HG03571 (cell line): ENCODE measurements around the gene CCM2.

ENCODE experiments used
- ATAC-seq: cut with Tn5 transposase; IDR thresholded peaks from one replicate; pipeline ENCODE4 v1.9.1; 2021; ENCODE audit not compliant: unreplicated experiment

CCM2 gene

DNA sequence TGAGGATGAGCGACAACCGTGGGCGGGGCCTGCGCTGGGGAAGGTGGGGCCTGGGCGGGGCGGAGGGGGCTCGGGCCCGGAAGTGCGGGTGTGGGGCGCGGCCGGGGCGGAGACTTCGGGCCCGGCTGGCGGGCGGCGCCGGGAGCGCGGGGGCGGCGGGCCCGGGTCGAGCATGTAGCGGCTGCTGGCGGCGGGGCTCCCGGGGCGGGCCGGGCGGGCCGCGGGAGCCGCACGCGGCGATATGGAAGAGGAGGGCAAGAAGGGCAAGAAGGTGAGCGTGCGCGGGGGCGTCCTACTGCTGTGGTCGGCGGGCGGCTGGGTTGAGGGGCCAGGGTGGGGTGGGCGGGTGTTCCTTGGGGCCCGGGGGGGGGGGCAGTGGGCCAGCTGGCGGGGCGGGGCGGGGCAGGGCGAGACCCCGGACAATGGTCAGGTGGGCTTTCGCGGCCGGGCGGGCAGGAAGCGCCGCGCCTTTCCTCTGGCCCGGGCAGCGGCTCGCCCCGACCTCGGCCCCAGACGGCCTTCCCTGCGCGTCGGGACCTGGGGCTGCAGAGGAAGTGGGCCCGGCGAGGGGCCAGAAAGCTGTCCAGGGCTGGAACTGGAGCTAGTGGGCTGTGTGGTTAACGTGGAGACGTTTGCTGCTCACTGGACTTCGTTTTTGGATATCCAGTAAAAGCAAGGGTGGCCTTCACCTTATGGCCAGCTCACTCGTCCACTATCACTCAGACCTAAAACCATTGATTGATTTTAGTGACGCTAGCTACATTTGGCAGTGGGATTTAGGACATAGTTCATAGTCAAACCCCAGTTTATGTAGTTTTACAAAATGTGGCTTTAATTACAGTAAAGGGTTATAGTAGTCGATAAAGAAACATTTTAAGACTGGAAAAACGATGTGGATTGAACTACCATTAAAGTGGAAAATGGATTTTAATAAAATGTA is at the start of gene CCM2:
TSS of gene CCM2 (plus strand) at position 109 of the 940 bp plus-strand sequence. CDS start at position 242, 133 bp downstream.
- no peak for ATAC-seq

DNA sequence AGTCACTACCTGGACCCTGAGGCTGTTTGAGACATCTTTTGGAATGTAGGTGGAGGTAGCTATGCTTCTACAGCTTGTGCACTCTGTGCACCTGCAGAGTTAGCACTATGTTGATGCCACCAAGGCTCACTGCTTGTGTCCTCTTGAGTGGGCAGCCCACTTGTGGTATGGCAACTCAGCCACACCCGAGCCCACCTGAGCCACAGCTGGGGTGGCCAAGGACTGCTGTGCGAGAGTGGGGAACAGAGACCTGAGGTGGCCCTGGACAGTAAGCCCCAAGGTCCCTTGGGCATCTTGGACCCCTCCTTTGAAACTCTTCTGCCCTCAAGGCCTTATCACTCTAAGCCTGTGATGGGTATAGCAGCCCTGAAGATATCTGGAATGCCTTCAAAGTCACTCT is 46.8 kb upstream of the CCM2 start:
- no peak for ATAC-seq

DNA sequence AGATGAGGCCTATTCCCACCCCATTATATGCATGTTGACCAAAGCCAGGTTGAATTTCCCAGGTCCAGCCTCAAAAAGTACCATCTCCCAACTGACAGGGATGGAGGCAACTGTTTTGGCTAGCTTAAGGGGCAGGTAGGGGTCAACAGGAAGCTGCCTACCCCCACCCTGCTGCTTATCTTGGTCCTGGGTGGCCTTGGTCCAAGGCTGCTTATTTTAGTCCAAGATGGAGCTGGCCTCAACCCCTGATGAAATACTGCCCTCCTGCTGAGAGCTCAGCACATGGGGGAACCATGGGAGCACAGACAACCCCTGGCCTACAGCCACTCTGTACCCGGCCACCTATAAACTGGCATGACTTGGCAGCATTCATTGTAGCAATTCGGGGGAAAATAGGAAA is 44.3 kb upstream of the CCM2 start:
- ATAC-seq = no peak

DNA sequence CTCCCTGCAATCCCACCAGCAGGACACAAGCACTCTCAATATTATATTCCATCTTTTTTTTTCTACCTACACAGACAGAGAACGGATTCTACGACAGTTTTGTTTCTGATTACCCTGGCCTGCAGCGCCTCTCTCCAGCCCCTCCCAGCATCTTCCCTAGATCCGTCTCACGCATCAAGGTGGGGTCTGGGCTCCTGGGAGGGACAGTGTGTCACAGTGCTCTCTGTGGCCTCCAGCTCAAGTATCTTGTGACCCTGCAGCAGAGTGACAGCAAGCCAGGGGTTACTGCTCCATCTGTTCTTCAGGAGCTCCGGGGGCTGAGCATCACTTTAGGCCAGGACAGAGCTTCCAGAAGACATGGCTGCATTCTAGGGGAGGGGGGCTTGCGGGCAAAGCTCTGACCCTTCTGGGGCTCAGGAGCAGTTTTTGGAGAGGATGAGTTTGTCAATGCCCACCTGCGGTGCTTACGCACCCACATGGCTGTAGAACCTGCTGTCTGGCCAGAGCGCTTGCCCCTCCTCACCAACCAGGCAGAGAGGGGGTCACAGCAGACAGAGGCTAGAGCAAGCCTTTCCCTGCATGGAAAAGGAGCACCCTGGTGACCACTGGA is 43.7 kb upstream of the CCM2 start:
- no peak for ATAC-seq

DNA sequence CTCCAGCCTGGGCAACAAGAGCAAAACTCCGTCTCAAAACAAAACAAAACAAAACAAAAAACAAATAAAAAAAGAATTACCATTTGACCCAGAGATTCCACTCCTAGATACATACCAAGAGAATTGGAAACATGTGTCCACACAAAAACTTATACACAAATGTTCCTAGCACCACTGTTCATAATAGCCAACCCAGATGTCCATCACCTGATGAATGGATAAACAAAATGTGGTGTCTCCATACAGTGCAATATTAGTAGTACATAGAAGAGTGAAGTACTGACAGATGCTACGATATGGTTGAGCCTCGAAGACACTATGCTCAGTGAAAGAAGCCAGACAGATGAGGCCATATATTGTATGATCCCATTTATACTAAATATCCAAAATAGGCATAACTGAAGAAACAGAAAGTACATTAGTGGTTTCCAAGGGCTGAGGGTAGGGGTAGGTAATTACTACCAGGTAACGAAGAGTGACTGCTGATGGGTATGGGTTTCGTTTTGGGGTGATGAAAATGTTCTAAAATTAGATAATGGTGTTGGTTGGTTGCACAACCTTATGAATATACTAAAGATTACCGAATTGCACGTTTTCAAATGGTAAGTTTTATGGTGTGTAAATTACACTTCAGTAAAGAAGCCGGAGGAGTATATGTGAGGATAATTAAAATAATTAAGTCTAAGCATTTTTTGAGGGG is 41.2 kb upstream of the CCM2 start:
- ATAC-seq = no peak

DNA sequence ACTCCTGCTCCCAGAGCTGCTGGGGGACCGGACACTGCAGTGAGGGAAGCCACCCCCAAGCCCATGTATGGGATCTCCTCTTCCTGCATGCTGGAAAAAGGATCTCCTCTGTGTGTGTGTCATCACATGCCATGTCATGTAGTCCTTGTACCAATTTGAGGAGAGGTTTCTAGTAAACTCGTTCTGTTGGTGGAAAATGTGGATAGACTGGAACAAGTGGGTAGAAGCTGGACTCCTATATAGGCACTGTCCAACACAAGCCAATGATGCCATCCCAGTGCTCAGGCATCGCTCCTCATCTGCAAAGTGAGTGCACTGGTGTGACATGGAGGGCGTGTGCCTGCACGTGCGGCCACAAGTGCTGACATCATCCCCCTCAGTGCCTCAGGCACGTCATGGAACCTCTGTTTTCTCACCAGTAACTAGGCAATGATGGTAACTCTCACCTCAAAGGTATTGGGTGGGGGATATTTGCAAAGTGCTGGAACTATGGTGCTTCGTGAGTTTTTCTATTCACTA is 40.5 kb upstream of the CCM2 start:
- ATAC-seq = no peak

DNA sequence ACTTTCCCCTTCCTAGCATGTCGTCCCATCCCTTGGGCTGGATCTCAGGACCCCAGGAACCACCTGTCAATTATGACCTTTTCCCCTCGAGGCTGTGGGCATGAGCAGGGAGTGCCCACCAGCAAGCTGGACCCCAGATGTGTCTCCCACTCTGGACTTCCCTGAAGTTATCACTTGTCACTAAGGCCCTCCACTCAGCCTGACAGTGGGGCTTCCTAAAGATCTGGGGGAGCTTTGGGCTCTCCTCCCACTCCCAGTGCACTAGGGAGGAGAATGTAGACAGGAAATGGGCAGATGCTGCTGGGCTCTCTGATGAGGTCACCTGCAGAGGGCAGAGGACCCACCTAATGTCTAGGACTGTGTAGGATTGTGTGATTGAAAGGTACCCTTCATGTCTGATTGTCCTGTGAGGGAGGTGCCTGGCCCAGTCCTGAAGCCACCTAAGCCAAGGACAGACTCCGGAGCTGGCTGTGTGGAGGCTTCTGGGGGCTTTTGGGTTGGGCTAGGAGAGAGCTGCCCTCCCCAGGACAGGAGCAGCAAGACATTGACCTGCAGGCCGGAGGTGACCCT is 39.9 kb upstream of the CCM2 start:
- no peak for ATAC-seq

DNA sequence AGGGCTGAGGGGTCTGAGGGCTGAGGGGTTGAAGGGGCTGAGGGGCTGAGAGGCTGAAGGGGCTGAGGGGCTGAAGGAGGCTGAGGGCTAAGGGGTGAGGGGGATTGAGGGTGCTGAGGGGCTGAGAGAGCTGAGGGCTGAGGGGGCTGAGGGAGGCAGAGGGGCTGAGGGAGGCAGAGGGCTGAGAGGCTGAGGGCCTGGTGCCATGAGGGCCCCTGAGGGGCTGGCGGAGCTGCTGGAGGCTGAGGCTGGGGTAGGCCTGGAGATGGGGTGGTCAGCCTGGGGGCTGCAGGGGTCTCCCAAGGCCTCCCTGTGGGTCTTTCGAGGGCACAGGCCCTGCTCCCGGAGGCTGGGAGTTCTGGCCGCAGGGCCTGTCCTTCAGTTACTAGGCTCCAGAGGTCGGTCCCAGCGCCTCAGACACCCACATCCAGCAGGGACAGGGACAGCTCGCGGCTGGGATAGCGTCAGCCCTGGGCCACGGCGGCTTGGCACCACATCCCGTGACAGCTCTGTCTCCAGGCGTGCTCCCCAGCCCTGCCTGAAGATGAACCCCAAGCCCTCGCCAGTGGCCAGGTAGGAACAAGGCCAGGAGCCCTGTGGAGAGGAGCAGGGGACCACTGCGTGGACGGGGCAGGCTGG is 38.0 kb upstream of the CCM2 start:
- ATAC-seq = no peak

DNA sequence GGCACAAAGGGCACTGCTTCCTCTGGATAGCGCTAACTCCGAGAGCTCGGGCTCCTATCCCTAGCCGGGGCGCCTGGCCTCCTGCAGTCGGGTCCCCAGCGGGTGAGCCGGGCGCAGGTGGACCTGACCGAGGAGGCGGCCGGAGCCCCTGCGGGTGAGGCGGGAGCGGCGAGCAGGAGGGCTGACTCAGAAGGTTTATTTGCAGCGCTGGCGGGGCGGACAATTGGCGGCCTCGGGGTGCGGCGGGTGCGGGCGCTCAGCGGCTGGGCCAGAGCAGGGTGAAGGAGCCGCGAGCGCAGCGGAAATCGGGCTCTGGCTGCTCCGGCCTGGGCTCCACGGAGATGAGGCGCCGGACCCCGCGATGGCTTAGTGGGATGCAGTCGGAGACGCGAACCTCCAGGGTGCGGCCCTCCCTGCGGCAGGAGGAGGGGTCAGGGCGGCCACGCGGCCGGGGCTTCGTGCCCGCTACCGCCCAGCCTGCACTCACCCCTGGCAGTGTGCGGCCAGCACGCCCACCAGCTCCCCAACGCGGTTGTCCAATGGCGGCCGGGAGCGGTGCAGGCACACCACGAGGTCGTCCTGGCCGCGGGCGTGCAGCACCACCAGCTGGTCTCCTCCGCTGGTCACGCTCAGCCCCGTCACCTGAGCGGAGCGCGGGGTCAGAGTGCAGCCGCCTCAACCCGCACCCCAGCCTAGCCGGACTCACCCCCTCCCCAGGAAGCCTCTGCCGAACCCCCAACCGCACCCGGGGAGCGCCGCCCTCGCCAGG is 37.3 kb upstream of the CCM2 start:
- ATAC-seq = no peak

DNA sequence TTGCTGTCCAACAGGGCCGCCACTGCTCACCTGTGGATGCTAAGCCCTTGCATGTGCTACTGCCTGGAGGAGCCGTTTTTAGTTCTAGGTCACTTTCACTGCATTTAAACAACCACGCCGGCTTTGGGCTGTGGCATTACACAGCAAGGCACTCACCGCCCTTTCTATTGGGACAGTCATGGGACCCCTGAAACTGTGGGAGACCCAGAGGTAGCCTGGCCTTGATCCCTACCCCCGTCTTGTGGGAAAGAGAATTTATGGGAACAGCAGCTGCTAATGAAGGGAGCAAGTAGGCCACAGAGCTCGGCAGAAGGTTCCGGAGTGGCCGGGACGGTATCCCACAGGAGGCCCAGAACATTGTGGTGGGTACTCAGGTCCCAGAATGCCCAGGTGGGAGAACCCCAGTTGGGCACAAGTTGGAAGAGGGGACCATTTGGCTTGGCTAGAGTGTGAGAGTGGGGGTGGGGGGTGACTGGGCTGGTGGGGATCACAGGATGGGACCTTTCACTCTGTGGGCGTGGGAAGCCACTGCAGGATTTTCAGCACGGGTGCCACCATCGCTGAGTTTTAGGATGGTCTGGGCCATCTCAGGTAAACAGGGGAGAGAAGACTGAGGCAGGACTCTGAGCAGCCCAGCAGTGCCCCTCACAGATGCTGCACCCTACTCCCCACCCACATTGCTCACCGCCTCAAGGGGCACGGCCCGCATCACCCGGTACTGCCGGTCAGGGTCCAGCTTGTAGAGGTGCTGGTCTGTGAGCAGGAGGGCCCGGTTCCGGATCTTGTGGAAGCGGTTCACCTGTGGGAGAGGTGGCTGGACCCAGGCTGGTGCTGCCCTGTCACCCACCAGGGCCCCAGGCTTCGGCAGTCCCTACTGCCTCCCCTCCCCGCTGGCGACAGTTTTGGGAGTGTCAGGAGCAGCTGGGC is 36.4 kb upstream of the CCM2 start:
- no peak for ATAC-seq

DNA sequence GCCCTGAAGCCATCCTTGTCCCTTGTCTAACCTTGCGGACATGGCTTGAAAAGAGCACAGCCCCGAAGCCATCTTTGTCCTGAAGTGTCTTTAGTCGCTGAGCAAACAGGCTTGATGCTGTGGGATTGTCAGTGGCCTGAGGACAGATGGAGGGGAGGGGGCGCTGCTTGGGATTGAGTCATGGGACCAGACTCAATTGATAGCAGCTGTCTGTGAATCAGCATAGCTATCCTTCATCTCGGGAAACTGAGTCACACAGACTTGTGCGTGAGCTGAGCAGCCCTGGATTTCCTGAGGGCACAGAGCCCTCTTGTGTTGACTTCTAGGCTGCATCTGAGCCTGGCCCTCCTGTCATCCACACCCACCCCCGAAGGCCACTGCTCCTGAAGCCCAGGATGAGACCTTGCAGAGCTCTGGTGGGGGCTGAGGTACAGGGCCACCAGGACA is 35.6 kb upstream of the CCM2 start:
- ATAC-seq = no peak

DNA sequence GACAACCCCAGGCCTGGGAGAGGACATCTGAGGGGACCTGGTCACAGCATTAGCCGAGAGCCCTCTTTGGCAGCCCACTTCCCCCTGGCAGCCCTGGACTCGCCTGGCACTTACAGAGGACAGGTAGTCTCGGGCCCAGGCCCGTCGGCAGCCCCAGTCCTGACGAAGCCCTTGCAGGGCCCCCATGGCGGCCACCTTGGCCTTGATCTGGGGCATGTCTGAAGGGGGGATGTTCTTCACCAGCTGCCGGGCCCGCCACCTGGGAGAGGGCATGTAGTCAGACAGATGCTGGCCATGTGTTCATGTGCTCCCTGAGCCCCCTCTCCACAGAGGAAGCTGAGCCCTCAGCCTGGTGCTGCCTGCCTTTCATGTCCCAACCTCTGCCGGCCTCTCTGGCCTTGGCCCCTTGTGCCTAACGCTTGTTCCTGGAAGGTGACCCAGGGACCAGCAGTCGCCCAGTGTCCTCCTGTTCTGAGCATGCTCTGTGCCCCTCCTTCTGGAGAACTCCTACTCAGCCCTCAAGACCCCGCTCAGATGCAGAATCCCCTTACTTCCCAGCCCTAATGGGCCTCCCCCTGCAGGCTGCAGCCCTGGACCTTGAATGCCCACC is 35.1 kb upstream of the CCM2 start:
- no peak for ATAC-seq

DNA sequence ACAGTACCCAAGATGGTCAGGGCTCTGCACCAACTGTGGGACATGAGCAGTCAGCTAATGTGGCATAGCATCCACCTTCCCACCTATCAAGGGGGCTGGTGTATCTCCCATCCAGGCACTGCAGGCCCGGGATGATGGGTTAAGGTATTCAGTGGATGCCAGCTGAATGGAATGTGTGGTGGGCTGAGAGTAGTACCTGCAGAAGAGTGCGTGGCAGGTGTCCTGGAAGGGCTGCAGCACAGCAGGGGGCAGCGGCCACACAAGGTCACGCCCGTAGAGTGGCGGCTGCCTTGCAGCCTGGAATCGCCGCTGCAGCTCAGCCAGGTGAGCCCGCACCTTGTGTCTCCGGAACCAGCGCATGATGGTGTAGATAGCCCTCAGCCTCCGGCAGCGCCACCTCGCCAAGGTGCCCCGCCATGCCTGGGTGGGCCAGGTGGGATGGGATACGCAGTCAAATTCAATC is 34.5 kb upstream of the CCM2 start:
- no peak for ATAC-seq

DNA sequence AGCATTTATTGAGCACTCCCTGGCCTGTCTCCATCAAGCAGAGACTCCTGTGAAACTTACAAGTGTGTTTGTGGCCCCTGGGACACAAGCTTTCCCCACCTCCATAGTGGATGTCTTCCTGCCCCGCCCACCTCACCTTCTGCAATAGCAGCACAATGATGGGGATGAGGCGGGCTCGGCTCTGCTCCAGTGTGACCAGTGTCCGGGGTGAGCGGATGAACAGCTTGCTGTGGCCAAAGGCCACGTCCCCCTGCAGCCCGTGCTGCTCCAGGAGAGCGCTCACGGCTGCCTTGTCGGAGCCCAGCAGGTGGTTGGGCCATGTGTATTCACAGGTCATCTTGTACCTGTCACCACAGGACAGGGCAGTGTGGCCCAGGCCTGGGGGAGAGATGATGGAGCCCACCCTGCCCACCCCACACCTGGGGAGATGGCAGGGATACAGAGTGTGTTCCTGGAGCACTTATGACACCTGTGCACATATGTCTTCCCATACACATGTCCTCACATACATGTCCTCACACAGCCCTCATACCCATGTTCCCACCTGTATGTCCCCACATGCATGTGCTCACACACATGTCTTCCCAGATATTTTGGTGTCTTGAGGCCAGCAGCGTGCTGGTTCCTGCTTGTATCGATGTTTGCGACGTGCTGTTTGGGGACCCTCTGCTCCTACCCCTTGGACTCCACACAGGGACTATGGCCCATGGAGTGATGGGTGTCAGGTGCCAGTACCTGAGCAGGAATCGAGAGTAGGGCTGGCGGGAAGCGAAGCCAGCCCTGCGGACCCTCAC is 33.9 kb upstream of the CCM2 start:
- ATAC-seq = no peak

DNA sequence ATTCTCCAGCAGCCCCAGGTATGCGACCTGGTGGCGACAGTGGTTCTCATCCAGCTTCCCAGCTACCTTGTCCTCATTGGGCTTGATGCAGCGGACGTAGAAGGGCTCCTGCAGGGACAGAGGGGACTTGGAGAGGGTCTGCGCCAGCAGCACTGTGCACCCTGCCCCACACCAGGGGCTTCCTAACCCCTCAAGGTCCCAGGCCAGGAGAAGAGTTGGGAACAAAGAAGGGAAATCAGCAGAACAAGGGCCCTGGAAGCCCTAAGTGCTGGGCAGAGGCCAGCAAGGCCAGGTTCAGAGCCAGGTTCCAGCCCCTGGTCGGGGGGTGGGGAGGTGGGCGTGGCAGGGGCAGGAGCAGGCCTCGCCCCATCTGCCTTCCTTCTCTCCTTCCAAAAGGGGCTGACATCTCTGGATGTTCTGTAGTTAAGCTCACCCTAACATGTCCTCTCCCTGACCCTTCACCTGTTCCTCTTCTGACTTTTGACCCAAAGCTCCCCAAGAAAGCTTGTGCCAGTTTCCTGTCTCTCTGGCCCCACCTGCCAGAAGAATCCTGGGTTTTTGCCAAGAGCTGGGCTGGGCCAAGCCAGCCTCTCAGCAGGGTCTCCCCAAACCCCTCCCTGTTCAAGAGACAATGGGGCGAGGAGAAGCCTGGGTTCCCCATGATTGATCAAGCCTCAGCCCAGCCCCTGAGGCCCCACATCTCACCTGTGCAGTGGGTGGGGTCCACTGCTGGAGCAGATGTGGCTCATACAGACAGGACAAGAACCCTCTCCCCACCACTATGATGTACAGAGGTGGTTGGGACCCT is 33.1 kb upstream of the CCM2 start:
- no peak for ATAC-seq

DNA sequence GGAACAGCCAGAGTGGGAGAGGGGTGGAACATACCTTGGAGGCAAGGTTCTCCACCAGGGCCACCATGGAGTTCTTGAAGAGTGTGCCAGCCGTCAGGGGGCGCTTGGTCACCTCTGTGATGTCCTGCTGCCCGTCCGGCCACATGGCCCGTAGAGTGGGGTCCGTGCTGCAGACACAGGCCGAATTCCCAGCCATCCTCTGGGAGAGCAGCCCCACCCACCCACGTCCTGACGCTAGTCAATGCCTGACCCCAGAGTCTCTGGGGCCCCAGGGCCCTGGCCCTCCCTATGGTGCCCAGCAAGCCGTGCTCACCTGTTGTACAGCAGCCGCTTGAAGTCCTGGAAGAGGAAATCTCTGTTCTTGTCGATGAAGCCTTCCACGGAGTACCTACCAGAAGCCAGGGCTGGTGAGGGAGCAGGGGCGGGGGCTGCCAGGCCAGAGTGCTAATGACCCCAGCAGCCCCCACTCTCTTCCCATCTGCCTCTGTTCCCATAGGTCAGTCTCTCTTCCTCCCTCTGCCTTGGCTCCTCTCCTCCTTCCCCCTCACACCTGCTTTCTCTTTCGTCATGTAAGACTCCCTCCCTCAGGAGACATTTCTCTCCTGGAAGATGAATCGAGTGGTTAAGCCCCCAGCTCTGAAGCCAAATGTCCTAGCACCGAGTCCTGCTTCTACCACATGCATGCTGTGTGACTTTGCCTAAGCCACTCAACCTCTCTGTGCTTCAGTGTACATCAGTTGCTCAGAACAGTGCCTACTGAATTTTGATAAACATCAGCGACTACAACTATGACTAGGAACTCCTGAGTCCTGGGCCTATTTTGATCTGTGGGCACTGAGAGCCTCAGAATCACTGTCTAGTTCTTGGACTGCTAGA is 32.2 kb upstream of the CCM2 start:
- no peak for ATAC-seq
